Endometrial microvascular endothelial cells (primary cell): Measurements from ENCODE around the gene ZNF207. TPM values are rescaled to one million over a fixed set of nuclear protein-coding genes. Genes with fewer than 3 reads are reported as not detected.
"Not testable (repeated sequence)": the region's sequence is repeated elsewhere in the genome, so short reads cannot be mapped to it uniquely, and the experiment has no call there.

ENCODE experiments used
- in situ Hi-C: cut with HindIII; loops from 2 replicates; pipeline ENCODE4 v1.10.0; 2017; ENCODE audit warnings: low sequenced_read_pairs, low pct_unique_long_range_greater_than_20kb; ENCODE audit errors: inconsistent ontology term
- total RNA-seq: library from RNA; depleted of rRNA; stranded (reverse); fragments of >200 nt; gene quantifications from one replicate; pipeline ENCODE4 v1.2.3, GENCODE V29; 2015; ENCODE audit errors: inconsistent ontology term

Gene ZNF207
- 152 TPM for total RNA-seq

DNA sequence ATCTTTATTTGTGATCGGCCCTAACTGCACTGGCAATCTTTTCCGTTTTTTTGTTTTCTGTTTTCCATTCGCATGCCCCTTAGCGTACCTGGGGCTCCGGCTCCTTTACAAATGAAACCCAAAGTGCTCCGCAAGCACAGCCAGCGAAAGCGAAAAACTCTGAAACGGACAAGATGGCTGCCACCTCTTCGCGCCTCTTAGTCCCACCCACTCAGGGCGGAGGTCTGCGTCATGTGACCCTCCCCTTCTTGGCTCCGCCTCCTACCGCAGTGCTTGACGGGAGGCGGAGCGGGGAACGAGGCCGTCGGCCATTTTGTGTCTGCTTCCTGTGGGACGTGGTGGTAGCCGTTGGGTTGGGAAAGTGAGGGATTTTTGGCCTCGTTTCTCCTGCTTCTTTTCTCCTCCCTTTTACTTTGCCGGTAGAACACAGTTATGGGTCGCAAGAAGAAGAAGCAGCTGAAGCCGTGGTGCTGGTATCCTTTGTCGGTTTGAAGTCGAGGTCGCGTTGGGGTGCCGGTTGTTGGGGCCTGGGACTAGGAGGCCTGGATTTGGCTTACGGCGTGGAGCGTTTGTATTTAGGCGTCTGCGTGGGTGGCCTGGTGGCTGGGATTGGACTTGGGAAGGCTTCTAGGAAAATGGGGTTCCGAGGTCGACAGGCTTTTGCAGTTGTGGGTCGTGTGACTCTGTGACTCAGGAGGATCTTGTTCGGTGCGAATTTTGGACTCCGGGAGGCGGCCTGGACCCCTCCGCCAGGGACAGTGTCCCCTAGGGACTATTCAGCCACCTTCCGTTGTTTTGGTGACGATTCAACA is at the start of gene ZNF207:
Gene ZNF207 (plus strand): TSS at position 304 of the 812 bp plus-strand sequence. CDS start 129 bp downstream, at position 433.
- in situ Hi-C loops = no loop called here

DNA sequence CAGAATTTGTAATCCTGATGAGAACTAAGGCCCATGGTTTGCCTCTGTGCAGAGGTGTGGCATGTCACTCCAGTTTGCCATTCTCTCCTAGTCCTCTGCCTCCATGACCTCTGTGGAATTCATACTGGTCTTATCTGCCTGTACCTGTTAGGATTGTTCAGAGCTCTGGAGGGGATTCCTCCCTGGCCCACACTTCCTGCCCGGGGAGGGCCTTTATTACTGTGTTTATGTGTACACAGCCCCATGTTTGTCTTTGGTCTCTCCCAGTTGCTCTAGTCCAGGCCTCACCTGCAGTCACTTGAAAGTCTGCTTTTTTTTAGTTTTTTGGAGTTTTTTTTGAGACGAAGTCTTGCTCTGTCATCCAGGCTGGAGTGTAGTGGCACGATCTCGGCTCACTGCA is 47.9 kb upstream of the ZNF207 start:
- in situ Hi-C loops = no loop called here

DNA sequence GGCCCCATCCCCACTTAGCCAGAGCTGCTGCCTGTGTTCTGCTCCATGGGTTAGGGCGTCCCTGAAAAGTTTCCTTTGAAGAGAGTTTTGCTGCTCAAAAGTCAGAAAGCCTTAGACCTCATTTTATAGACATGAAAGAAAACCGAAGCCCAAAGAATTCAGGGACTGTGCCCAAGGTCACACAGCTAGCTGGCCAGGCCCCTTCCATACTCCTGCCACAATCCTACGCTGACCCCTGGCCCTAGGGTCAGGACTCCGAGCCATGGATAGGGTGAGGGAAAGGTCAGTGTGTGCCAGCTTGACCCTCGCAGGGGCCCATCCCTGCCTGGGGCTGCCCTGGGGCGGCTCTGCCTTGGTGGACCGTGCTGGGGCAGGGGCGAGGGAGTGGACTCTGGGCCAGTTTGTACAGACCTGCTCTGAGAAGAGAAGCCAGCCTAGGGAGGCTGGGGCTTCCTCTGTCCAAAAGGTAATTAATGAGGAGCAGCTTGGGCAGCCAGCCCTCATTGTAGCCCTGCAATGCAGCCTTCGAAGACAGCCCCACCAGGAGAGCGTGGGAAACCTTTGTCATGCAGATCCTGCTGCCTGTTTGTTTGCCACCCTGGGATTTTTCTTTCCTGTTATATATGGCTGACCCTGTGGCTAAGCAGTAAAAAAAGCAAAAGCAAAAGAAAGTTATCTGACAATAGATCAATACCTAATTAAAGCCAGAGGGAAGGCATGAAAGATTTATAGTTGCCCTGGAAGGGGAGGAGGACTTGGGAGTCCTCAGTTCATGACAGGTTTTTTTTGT is 46.9 kb upstream of the ZNF207 start:
- in situ Hi-C loops = no loop called here

DNA sequence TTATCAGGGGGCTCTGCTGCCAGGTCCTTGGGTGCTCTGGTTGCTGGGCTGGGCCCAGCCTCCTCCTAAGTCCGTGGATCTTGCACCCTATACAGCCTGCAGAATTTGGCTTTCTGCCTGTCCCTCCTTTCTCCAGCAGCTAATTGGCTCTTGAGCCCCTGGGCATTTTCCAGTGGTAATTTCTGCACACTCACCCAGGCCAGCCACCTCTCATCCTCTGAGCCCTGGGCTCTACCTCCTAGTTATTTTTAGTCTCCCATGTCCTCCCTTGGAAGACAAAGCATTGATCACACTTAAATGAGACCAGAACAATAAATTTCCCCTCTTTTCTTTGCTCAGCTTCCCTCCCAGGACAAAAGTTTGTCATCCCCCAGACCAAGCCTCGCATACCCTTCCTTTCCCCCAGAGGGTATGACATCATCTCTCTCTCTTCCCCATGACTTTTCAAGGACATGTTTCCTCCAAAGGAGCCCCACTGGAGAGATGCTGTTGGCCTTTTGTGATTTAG is 46.1 kb upstream of the ZNF207 start:
- in situ Hi-C loops = no loop called here

DNA sequence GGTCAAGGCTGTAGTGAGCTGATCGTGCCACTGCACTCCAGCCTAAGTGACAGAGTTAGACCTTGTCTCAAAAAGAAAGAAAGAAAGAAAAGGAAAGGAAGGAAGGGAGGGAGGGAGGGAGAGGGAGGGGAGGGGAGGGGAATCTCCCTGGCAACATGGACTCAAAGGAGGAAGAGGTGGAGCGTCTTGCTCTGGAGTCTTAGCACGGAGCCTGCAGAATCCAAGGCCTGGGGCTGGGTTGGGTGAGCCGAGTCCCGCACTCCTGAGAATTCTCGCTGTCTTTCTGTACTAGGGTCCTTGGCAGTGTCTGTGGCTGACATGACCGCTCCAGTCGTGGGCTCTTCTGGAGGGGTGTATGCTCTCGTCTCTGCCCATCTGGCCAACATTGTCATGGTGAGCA is 44.9 kb upstream of the ZNF207 start:
- in situ Hi-C loops = no loop called here

DNA sequence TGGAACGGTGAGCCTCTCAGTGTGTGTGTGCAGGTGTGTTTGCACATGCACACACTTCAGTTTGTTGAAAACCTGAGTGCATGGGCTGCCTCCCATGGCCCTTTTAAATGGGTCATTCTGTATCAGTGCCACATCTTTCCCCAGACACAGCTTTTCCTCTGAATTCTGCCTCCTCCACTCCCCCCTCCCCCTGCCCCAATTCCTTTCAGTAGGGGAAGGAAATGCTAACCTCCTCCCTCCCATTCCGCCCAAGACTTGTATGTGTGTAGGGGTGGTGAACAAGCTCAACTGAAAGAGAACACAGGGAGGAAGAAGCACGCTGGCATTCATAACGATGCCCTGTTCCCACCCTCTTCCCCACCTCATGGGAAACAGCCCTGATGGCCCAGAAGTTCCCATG is 42.3 kb upstream of the ZNF207 start:
- in situ Hi-C loops = no loop called here

DNA sequence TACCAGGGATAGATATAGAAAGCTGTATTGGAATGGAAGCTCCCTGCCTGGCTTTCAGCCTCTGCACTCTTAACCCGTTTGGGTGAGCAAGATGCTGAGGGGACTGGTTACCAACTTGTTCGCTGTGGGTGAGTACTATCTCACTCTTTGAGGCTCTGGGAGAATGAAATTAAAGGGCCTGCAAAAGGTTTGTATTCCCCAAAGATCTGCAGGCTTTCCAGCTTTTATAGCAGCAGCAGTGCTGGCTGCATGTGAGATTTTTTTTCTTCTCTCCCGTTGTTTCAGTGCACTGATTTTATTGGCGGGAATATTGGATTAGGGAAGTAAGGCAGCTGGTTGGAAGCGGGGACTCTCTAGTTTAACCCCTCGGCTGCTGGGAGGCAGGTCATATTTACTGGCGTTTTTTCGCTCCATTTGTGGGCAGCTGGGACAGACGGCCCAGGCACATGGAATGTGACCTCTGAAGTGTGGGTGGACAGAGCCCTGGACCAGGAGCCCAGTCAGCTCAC is 38.9 kb upstream of the ZNF207 start:
- in situ Hi-C loops = no loop called here

DNA sequence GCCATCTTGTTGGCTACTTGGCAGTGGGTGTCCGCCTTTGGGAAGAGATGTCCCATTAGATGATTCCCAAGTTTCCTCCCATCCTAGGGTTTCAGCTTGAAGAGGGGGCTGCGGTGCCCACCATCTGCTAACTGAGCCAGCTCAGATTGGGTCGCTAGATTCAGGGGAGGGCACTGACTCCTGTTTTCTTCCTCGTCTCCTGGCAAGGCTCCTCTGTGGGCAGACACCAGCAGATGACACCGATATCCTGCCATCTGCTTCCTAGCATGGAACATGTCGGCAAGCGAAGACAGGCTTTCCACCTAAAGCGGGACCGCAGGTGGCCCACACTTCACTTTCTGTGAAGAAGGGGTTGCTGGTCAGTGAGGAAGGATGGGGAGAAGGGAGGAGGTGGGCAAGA is 35.3 kb upstream of the ZNF207 start:
- in situ Hi-C loops = no loop called here

DNA sequence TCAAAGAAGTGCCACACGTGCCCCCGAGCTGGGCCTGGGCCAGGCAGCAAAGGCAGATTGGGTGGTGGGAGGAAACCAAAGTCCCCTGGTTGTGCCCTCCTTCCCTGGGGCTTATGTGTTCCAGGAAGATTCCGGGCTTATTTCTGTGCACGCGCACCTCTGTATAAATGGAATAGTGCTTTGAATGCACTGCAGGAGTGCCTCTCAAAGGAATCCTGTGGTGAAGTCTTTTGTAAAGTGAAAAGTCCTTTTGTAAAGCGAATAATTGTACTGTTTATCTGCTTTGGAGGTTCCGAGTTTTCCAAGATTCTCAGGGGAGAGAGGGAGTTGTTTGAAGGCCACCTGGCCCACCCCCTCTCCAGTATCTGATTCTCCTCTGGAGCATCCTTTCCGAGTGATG is 34.8 kb upstream of the ZNF207 start:
- in situ Hi-C loops = no loop called here

DNA sequence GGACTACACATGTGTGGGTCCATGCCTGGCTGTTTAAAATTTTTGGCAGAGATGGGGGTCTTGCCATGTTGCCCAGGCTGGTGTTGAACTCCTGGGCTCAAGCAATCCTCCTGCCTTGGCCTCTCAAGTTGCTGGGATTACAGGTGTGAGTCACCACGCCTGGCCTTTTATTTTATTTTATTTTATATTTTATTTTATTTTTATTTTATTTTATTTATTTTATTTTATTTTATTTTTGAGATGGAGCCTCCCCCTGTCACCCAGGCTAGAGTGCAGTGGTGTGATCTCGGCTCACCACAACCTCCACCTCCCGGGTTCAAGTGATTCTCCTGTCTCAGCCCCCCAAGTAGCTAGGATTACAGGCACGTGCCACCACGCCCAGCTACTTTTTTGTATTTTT is 33.3 kb upstream of the ZNF207 start:
- in situ Hi-C loops = not testable (repeated sequence)

DNA sequence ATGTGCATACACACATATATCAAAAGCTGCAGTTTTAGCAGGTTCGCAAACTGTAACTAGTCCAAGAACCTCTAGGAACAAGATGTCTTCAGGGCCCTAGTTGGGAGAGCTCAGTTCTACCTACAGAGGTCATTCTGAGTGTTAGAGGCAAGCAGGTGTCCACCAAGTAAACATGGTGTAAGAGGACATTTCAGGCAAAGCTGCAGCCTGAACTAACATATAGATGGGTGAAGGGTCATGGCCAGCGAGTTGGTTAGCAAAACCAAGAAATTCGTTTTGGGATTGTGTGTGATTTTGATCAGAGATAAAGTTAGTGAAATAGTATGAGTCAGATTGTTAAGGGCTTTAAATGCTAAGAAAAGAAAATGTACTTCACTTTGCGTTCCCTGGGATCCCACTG is 32.6 kb upstream of the ZNF207 start:
- in situ Hi-C loops = no loop called here

DNA sequence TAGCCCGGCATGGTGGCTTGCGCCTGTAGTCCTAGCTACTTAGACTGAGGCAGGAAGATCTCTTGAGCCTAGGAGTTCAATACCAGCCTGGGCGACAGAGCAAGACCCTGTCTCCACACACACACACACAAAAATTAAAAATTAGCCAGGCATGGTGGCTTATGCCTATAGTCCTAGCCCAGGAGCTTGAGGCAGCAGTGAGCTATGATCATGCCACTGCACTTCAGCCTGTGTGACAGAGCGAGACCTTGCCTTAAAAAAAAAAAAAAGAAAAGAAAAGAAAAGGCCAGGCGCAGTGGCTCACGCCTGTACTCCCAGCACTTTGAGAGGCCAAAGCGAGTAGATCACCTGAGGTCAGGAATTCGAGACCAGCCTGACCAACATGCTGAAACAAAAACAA is 31.9 kb upstream of the ZNF207 start:
- in situ Hi-C loops = no loop called here

DNA sequence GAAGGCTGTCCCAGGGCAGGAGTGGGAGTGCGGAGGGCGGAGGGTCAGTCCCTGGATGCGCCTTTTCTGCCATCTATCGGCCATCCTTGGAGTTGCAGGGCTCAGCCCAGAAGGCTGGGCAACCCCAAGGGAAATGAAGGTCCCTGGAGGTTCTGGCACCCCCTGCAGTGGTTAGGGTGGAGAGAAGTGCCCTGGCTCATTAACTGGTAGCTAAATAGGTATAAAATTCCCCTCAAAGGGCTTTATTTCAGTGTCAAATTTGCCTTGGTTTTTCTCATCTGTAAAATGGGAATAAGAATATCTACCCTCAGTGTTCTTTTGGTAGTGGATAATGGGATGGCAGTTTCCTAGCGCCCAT is 30.4 kb upstream of the ZNF207 start:
- in situ Hi-C loops = no loop called here

DNA sequence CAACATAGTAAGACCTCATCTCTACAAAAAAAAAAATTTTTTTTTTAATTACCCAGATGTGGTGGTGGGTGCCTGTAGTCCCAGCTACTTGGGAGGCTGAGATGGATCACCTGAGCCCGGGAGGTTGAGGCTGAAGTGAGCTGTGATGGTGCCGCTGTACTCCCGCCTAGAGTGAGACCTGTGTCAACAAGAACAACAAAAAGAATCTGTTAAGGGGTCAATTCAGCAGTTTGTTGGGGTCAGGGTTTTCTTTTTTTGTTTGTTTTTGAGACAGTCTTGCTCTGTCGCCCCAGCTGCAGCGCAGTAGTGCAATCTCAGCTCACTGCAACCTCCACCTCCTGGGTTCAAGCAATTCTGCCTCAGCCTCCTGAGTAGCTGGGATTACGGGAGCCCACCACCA is 29.9 kb upstream of the ZNF207 start:
- in situ Hi-C loops = not testable (repeated sequence)

DNA sequence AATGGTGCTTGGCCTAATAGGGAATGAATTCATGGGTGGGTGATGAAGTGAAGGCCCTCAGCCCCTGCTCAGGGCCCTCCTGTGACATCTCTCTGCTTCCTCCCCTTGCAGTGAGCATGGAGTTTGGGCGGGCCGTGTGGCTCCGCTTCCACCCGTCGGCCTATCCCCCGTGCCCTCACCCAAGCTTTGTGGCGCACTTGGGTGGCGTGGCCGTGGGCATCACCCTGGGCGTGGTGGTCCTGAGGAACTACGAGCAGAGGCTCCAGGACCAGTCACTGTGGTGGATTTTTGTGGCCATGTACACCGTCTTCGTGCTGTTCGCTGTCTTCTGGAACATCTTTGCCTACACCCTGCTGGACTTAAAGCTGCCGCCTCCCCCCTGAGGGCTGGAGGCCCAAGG is 29.1 kb upstream of the ZNF207 start:
- in situ Hi-C loops = no loop called here

DNA sequence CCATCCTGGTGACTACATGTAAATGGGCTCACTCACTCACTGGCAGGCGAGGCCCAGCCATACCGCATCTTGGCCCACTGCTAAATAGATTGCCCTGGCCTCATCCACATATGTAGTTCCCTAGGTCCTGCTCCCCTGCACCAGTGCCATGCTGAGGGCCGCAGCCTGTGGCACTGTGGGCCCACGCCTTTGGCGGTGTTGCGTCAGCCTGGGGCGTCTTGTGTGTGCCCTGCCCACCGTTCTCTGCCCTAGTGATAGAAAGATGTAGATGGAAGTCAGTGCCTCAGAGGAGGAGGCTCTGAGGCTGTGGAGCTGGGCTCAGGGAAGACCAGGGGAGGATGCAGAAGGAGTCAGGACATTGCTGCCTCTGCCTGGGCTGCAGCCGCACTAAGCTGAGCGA is 26.9 kb upstream of the ZNF207 start:
- in situ Hi-C loops = no loop called here

DNA sequence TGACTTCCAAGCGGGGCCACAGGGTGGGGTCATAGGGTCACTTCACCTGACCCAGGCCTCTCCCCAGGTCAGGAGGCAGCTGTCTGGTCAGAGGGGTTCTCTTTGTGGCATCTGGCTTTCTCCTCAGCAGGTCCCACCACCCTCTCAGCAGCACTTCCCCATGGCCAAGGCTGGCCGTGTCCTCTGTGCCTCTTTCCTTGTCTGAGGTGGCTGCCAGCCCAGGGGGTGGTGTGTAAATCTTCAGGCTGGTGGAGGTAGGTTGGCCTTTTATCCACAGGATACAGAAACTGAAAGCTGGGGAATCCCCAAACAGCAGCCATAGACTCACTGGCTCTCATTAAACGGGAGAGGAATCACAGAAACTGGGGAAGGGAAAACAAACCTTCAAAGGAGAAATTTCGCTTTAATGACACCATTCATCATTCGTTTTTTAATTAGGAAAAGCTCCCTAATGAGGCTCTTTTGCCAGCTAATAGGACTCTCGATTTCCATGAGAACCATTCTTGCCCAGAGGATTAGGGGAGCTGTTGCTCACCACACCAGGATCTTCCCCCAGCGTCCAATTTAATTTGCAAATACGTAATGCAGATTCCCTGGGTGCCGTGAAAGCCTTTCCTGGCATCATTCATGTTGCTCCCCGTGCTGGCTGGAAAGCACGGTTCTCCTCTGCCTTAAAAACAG is 26.0 kb upstream of the ZNF207 start:
- in situ Hi-C loops = no loop called here

DNA sequence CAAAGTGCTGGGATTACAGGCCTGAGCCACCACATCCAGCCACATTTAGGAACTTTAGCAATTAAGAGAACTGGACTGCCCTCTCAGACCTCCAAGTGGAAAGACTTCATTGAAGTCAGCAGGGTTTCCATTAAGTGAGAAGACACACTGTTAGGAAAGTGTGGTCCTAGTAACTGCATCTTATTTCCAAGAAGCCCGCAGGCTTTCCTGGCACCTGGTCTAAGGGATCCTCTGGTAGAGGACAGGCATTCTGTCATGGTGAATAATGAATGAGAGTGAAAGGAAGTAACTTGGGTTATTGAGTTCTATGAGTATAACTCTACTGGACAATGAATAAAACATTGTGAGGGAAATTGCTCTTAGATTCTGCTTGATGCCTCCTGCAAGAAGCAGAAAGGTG is 22.0 kb upstream of the ZNF207 start:
- in situ Hi-C loops = no loop called here

DNA sequence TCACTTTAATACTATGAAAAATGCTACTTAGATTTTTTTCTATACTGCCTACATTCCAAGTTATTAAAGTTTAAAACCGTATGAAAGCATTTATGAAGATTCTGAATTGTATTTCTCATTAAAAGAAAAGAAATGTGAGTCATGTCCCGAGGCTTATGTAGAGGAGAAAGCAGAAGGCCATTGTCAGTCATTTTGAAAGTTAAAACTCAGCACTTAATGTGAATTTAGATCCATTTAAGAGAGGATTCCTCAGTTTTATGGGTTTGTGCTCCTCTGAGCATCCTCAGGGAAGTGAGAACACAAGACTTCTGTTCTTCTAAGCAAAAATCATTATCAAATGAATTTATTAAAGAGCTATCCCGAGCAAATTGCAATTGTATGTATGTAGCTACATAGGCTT is 19.8 kb upstream of the ZNF207 start:
- in situ Hi-C loops = no loop called here
